Stimulated activated CD8-positive, alpha-beta memory T cell treated with anti-CD3 and anti-CD28 coated beads, Interleukin-4, amount 100 ng/mL, for 24 hours (primary cell): ENCODE data around the gene OMD.

Source experiments
- DNase-seq: peaks from one replicate; pipeline ENCODE4 v3.0.0-alpha.2; 2020; ENCODE audit warnings: low read depth

The OMD gene, protein sequence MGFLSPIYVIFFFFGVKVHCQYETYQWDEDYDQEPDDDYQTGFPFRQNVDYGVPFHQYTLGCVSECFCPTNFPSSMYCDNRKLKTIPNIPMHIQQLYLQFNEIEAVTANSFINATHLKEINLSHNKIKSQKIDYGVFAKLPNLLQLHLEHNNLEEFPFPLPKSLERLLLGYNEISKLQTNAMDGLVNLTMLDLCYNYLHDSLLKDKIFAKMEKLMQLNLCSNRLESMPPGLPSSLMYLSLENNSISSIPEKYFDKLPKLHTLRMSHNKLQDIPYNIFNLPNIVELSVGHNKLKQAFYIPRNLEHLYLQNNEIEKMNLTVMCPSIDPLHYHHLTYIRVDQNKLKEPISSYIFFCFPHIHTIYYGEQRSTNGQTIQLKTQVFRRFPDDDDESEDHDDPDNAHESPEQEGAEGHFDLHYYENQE

DNA sequence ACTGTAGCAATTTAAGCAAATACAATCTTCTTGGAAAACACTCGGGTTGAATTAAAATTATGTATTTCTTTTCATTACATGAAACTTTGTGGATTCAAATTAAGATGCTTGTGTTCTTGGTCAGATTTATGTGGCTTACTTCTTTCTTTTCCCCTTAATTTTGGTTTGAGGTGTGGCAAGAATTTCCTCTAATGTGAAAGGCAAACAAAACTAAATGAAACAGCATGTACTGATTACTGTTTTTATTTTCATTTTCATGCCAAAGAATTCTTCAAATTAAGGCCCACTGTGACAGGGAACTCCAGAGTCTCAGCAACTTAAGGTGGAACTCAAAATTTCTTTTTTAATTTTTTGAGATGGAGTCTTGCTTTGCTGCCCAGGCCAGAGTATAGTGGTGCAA is at the start of gene OMD:
Gene OMD, minus strand, starts transcription at position 132 of the 400 bp plus-strand sequence. CDS start 6,913 bp downstream, outside the sequence.
- no peak for DNase-seq

DNA sequence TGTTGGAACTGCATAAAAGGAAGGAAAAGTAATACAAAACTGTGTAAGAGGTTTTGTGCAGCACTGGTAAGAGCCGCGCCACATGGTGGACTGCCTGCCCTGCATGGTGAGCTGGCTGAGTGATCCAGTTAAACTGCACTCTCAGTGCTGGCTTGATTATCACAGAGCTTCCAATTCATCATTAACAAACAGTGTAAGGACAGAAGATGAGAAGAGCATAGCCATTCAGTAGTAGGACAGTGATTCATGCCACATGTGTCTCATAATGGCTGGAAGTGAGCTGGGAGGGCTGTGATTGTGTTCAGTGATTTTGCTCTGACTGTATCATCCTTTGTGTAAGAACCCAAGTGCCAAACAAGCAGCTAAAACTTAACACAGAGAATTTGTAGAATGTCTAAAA is 43.9 kb upstream of the OMD start:
- no peak for DNase-seq

DNA sequence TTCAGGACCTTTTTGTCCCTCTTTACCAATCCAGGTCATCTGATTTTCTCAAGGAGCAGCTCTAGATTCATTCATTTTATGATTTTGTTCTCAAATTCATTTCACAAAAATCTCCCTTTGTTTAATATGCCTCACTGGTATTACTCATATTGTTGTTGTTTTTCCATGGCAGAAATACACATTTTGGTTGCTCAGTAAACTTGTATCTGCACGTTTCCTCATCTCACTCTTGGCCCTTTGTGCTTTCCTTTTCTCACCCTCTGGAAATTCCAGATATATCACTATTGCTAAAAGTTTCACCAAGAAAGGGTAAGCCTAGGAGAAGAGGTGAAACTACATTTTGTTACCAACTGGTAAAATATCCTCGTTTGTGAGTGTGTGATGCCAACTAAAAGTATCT is 43.2 kb upstream of the OMD start:
- DNase-seq = no peak

GRCh38 chr9:92467041-92467440 is 42.8 kb upstream of the OMD start:
- DNase-seq = no peak

DNA sequence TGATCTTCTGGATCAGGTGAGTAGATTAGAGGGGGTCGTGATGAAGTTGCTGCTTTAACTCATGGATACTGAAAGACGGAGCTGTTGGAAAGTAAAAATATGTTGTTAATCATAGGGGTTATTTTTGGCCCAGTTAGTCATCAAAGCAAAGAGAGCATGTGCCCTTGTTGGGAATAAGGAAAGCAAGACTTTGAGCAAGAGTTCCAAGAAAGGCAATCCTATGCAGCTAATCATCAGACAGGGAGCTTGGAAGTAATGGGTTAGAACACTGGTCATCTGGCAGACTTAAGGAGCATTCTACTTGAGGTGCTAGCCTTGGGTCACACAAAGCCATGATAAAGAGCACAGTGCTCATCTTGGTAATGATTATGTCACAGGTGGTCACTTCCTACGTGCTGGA is 39.7 kb upstream of the OMD start:
- DNase-seq = no peak

- DNase-seq = no peak
Measured at GRCh38 chr9:92463387-92463786, 39.1 kb upstream of the OMD start.

GRCh38 chr9:92457576-92457975 is 33.3 kb upstream of the OMD start:
- DNase-seq = no peak

DNA sequence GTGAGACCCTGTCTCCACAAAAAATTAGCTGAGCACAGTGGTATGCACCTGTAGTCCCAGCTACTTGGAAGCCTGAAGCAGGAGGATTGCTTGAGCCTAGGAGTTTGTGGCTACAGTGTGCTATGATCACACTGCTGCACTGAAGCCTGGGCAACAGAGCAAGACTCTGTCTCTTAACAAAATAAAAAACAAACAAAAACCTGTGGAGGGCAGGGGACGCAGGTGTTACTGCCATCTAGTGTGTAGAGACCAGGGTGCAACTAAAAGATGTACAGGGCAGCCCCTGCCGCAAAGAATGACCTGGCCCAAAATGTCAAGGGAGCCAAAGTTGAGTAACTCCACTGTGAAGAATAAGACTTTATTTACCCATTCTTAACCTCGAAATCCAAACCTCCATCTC is 30.9 kb upstream of the OMD start:
- DNase-seq = no peak

DNA sequence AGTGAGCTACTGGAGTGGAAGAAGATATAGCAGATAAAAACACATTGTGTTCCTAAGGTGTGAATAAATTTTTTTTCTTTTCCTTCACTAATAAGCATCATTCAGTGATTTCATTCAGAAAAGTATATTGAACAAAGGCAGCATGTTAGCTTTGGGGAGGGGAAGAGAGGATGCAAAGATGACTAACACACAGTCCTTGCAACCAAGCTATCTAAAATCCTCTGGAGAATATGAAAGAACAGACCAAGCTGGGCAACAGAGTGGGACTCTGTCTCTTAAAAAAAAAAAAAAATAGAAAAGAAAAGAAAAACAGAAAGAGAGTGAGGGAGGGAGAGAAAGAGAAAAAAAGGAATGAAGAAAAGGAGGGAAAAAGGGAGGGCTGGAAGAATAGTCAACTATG is 22.3 kb upstream of the OMD start:
- no peak for DNase-seq

GRCh38 chr9:92444841-92445240 is 20.6 kb upstream of the OMD start:
- no peak for DNase-seq

- no peak for DNase-seq
Measured at GRCh38 chr9:92440751-92441046, 16.4 kb upstream of the OMD start.

- no peak for DNase-seq
Measured at GRCh38 chr9:92439921-92440750, 15.9 kb upstream of the OMD start.

GRCh38 chr9:92438900-92439526 is 14.7 kb upstream of the OMD start:
- DNase-seq = no peak

GRCh38 chr9:92435263-92435662 is 11.0 kb upstream of the OMD start:
- DNase-seq = no peak

DNA sequence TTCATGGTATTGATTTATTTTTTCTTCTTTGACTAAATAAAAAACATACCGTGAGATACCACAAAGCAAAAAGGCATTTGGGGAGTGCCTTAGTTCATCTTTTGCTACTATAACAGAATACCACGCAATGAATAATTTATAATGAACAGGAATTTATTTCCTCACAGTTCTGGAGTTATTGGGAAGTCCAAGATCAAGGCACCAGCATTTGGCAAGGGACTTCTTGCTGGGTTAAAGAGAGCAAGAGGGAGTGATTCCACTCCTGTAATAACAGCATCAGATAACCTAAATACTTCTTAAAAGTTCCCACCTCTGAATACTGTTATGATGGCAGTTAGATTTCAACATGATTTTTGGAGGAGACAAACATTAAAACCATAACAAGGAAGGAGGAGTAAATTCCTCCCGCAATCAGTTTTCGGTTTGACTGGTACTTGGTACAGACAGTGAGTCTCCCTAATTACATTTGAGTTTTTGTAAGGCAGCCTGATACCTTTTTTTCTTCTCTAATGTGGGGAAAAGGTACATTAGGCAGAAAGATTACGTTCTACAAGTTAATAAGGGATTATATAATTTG is 8.8 kb upstream of the OMD start:
- DNase-seq = no peak

GRCh38 chr9:92432350-92432749 is 8.1 kb upstream of the OMD start:
- no peak for DNase-seq

DNA sequence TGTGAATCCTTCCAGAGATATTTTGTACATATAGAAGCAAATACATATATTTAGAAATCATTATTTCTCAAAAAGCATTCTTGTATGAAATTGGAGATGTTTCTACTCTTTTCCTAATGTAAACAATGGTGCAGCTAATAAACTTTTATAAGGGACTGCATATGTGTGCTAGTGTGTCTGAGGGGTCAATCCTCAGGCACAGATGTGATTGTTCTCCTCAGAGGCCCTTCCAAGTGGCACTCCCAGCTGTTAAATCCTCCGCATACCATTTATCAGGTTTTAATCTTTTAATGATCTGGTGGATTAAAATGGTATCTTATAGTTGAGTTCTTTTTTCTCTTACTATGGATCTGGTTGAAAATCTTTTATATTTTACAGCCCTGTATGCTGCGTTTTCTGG is 5.6 kb upstream of the OMD start:
- DNase-seq = no peak

DNA sequence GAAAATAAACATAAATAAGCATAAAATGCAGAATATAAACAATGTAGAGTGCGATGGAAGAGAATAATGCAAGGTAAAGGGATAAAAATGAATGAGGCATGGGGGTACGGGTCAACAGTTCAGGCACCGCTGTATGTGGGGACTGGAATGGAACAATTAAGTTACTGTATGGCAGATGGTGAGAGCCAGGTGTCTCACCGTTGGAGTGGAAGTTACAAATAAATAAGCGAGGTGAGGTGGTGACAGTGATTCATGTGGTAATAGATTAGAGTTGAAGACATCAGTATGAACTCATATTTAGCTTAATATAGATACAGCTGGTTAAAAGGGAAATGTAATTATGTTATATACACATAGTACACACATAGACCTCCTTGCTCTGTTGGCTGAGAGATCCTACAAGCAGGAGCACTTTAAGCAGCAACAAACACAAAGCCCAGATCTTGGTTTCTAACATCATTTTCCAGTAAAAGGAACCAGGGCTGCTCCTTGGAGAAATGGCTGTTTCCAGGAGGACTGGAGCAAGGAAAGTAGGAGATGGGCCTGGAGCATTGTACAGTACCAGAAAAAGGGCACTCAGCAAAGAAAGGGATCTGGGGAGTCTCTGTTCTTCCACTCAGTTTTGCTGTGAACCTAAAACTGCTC is 2.4 kb upstream of the OMD start:
- DNase-seq = no peak

DNA sequence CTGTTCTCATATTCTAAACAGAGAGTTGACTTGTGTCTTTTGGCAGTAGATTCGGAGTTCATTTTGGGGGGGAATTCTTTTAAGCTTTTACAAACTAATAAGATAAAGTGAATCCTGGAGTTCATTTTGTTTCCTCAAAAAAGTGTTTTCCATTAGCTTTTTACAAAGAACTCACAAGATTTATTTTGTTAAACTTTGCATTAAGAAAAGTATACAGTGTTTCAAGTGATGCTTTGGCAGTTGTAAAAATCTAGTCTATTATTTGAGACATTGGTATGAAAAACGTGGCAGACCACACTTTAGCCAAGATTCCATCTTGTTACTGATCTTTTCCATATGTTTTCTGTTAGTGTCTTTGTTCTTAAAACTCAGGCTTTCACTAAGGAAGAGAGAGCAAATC is 1.2 kb upstream of the OMD start:
- no peak for DNase-seq

- no peak for DNase-seq
Measured at GRCh38 chr9:92423612-92424011, 659 bp downstream of the OMD start.

GRCh38 chr9:92422611-92423338 is 1.5 kb downstream of the OMD start:
- no peak for DNase-seq

- no peak for DNase-seq
Measured at GRCh38 chr9:92414566-92414965, 9.7 kb downstream of the OMD start.
